ENCODE data around the gene CAV3. TPM values are rescaled to one million over a fixed set of nuclear protein-coding genes. Genes with fewer than 3 reads are reported as not detected.

The CAV3 gene
- total and polyA plus RNA-seq, 2 experiments from 2014 or later = 0.15 TPM; not detected in 1

DNA sequence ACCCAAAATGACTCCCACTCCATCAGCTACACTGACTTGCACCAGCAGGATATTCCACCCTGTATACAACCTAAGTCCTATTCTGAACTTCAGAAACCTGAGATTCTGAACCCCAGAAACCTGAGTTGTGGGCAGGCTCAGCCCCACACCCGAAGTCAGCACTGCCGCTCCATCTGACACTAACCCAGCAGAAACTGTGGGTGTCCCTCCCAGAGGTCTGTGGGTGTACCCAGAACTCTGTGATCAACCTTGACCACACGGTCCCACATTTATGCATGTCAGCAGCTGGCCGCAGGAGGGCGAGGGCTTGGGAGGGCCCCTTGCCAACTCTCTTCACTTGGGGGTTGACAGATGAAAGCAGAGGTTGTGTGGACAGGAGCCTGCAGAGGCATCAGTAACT is 26.5 kb downstream of the CAV3 start:
- Histone ChIP-seq H3K4me3 (no peak overlapping the region), H3K9ac (no peak overlapping the region), H3K27ac (no peak overlapping the region), H3K27me3 (replicated peaks; ENCODE audit: insufficient read depth) (no peaks in the 10 kb centered on the region), H3K79me2 (ENCODE audit: insufficient read depth) (peaks cover 56% of the 10 kb centered on the region), H3K4me2 (ENCODE audit: unreplicated experiment) (no peak overlapping the region), H3K9me3 (ENCODE audit: low read depth) (no peaks in the 10 kb centered on the region), H3K4me1 (ENCODE audit: insufficient read depth) (peaks cover 42% of the 10 kb centered on the region), H4K20me1 (ENCODE audit: insufficient read depth) (no peaks in the 10 kb centered on the region), H2AFZ (no peak overlapping the region), H3F3A (ENCODE audit: insufficient read depth) (peaks cover 64% of the 10 kb centered on the region), H3K9me2 (ENCODE audit: insufficient read depth) (no peaks in the 10 kb centered on the region), H3K36me3 (ENCODE audit: low read depth) (0 out of 2 replicates have a peak, but pooled peaks cover 5% of the 10 kb centered on the region)
- WGBS, 2 experiments (ENCODE audit: low coverage in 1 of 2, low lambda C conversion rate in 2 of 2, missing lambda C conversion rate in 2 of 2) = 77 to 82% methylated on average over 5 of the region's 5 CpGs
- DNase-seq = no peak
- in situ Hi-C loops (cut with MboI) = loop anchor here (25.0 kb wide), 1 partner anchor 552 kb away; no protein-coding TSS in a partner anchor
- TF ChIP-seq EZH2 (IDR thresholded peaks at IDR 0.05; ENCODE audit: insufficient read depth, poor library complexity, severe bottlenecking) (no peak), EZH2phosphoT487 (IDR thresholded peaks at IDR 0.05; ENCODE audit: insufficient read depth, low read depth) (no peak)

DNA sequence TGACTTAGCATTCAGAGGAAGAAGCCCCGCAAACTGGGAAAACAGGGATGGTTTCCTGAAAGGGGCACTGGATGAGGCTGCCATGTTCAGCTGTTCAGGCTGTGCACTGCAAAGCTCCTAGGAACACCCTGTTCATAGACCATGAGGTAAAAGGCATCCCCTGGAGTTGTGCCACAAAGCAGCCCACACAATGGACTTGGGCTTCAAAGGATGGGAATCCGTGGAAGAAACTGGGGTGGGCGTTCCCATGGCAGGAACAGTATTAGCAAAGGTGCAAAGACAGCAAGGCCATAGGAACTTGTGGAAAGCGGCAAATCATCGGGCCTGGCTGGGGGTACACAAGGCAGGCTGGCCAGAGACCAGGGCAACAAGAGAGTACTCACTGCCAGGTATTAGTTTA is 26.9 kb downstream of the CAV3 start:
- H3K9me2 ChIP-seq (ENCODE audit: insufficient read depth) = no peaks in the 10 kb centered on the region
- peaks cover 64% of the 10 kb centered on the region for H3F3A ChIP-seq (ENCODE audit: insufficient read depth)
- no peaks in the 10 kb centered on the region for H3K9me3 ChIP-seq (ENCODE audit: low read depth)
- no peaks in the 10 kb centered on the region for H3K27me3 ChIP-seq (replicated peaks; ENCODE audit: insufficient read depth)
- H3K36me3 ChIP-seq (ENCODE audit: low read depth) = 0 out of 2 replicates have a peak, but pooled peaks cover 8% of the 10 kb centered on the region
- H3K4me2 ChIP-seq (ENCODE audit: unreplicated experiment) = no peak overlapping the region
- H3K4me1 ChIP-seq (ENCODE audit: insufficient read depth) = peaks cover 46% of the 10 kb centered on the region
- no peak overlapping the region for H3K27ac ChIP-seq
- in situ Hi-C loops (cut with MboI) = loop anchor here (25.0 kb wide), 1 partner anchor 552 kb away; no protein-coding TSS in a partner anchor
- no peak for TF ChIP-seq EZH2 (IDR thresholded peaks at IDR 0.05; ENCODE audit: insufficient read depth, poor library complexity, severe bottlenecking)
- TF ChIP-seq EZH2phosphoT487 (IDR thresholded peaks at IDR 0.05; ENCODE audit: insufficient read depth, low read depth) = no peak
- peaks cover 56% of the 10 kb centered on the region for H3K79me2 ChIP-seq (ENCODE audit: insufficient read depth)
- no peak overlapping the region for H2AFZ ChIP-seq
- WGBS, 2 experiments (ENCODE audit: low coverage in 1 of 2, low lambda C conversion rate in 2 of 2, missing lambda C conversion rate in 2 of 2) = 92 to 96% methylated on average over 5 of the region's 5 CpGs
- H3K4me3 ChIP-seq = no peak overlapping the region
- H3K9ac ChIP-seq = no peak overlapping the region
- peak; percentile 5 for DNase-seq
- H4K20me1 ChIP-seq (ENCODE audit: insufficient read depth) = no peaks in the 10 kb centered on the region

DNA sequence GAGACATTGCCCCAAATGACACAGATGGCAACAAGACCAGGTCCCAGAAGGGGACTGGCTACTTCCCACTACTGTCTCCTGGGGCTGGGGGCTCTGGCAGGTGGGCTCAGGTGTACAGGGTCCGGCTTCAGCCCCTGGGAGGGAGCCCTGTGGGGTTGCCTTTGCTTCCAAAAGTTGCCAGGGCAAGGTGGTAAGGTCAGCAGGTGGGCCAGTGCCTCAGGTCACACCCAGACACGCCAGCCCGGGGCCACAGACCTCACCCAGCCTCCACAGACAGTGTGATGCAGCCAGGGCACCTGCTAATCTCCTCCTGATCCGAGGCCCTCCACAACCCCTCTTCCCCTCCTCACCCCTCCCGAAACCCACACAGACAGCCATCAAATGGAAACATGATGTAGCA is 28.3 kb downstream of the CAV3 start:
- no peak for DNase-seq
- H3K36me3 ChIP-seq (ENCODE audit: low read depth) = peaks cover 13% of the 10 kb centered on the region; the same call in 1 of the 2 replicates
- peaks cover 60% of the 10 kb centered on the region for H3K4me1 ChIP-seq (ENCODE audit: insufficient read depth)
- no peak overlapping the region for H3K4me3 ChIP-seq
- H2AFZ ChIP-seq = no peak overlapping the region
- H3F3A ChIP-seq (ENCODE audit: insufficient read depth) = peaks cover 65% of the 10 kb centered on the region
- TF ChIP-seq EZH2 (IDR thresholded peaks at IDR 0.05; ENCODE audit: insufficient read depth, poor library complexity, severe bottlenecking) (no peak), EZH2phosphoT487 (IDR thresholded peaks at IDR 0.05; ENCODE audit: insufficient read depth, low read depth) (no peak)
- H3K9me3 ChIP-seq (ENCODE audit: low read depth) = no peaks in the 10 kb centered on the region
- no peaks in the 10 kb centered on the region for H4K20me1 ChIP-seq (ENCODE audit: insufficient read depth)
- H3K4me2 ChIP-seq (ENCODE audit: unreplicated experiment) = no peak overlapping the region
- 67% methylated on average over 5 of the region's 5 CpGs for WGBS, 2 experiments (ENCODE audit: low coverage in 1 of 2, low lambda C conversion rate in 2 of 2, missing lambda C conversion rate in 2 of 2)
- H3K9me2 ChIP-seq (ENCODE audit: insufficient read depth) = no peaks in the 10 kb centered on the region
- H3K9ac ChIP-seq = no peak overlapping the region
- no peak overlapping the region for H3K27ac ChIP-seq
- H3K27me3 ChIP-seq (replicated peaks; ENCODE audit: insufficient read depth) = no peaks in the 10 kb centered on the region
- peaks cover 62% of the 10 kb centered on the region for H3K79me2 ChIP-seq (ENCODE audit: insufficient read depth)
- in situ Hi-C loops (cut with MboI) = loop anchor here (25.0 kb wide), 1 partner anchor 550 kb away; no protein-coding TSS in a partner anchor

DNA sequence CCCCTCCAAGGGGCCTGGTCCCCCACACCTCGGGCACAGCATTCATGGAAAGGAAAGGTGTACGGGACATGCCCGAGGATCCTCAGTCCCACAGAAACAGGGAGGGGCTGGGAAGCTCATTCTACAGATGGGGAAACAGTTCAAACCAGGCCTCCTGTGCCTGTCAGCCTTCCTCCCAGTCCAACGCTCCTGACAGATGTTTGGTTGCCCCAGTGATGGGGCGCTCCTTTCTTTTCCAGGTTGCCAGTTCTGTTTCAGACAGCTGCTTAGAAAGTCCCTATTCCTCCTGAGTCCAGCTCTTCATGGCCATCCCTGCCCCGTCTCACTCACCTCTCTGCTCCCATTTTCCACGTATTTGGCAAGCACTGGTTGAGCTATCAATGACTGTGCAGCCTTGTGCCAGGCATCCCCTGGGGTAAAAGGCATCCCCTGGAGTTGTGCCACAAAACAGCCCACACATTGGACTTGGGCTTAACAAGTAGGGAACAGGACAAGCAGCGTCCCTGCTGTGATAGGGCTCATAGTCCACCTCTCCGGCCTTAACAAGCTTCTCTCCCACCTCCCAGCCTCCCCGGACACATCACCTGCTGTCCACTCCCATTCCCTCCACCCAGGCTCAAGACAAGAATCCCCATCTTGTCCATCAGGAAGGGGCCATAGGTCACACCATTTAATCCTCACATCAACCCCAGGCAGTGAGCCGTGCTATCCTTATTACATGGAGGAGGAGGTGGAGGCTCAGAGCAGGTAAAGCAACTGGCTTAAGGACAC is 29.2 kb downstream of the CAV3 start:
- H3K27me3 ChIP-seq (replicated peaks; ENCODE audit: insufficient read depth) = no peaks in the 10 kb centered on the region
- no peak overlapping the region for H3K27ac ChIP-seq
- WGBS, 2 experiments (ENCODE audit: low coverage in 1 of 2, low lambda C conversion rate in 2 of 2, missing lambda C conversion rate in 2 of 2) = 79 to 83% methylated on average over 11 of the region's 11 CpGs
- no peaks in the 10 kb centered on the region for H3K9me3 ChIP-seq (ENCODE audit: low read depth)
- peaks cover 66% of the 10 kb centered on the region for H3K79me2 ChIP-seq (ENCODE audit: insufficient read depth)
- no peaks in the 10 kb centered on the region for H3K9me2 ChIP-seq (ENCODE audit: insufficient read depth)
- in situ Hi-C loops (cut with MboI) = loop anchor here (25.0 kb wide), 1 partner anchor 550 kb away; no protein-coding TSS in a partner anchor
- H3K36me3 ChIP-seq (ENCODE audit: low read depth) = peaks cover 13% of the 10 kb centered on the region; the same call in 1 of the 2 replicates
- peaks cover 61% of the 10 kb centered on the region for H3K4me1 ChIP-seq (ENCODE audit: insufficient read depth)
- peaks cover 61% of the 10 kb centered on the region for H3F3A ChIP-seq (ENCODE audit: insufficient read depth)
- no peak overlapping the region for H3K9ac ChIP-seq
- DNase-seq = peak; percentile 51
- H3K4me3 ChIP-seq = peak overlapping the region; percentile 21; the same call in 1 of the 2 replicates
- TF ChIP-seq EZH2phosphoT487 (IDR thresholded peaks at IDR 0.05; ENCODE audit: insufficient read depth, low read depth) = no peak
- TF ChIP-seq EZH2 (IDR thresholded peaks at IDR 0.05; ENCODE audit: insufficient read depth, poor library complexity, severe bottlenecking) = no peak
- H4K20me1 ChIP-seq (ENCODE audit: insufficient read depth) = no peaks in the 10 kb centered on the region
- H2AFZ ChIP-seq = no peak overlapping the region
- no peak overlapping the region for H3K4me2 ChIP-seq (ENCODE audit: unreplicated experiment)
